ENCODE data around the gene PALMD.

DNA sequence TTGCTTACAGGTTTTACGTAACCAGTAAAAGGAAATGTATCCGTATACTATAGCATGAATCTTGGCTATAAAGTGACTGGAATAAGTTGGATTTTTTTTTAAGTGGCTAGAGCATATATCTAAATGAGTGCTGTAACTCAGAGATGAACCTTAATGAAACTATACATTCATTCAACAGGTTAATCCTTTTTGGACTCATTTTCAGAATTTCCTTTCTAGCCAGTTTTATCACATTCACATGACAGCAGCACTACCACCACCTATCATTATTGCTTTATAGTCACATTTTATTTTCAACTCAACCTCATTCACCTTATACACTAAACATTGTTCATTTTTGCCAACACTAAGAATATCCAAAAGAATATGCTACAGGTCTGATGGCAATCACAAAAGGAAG lies 89.9 kb downstream of the PALMD start:
- TF ChIP-seq, protein P1, sequence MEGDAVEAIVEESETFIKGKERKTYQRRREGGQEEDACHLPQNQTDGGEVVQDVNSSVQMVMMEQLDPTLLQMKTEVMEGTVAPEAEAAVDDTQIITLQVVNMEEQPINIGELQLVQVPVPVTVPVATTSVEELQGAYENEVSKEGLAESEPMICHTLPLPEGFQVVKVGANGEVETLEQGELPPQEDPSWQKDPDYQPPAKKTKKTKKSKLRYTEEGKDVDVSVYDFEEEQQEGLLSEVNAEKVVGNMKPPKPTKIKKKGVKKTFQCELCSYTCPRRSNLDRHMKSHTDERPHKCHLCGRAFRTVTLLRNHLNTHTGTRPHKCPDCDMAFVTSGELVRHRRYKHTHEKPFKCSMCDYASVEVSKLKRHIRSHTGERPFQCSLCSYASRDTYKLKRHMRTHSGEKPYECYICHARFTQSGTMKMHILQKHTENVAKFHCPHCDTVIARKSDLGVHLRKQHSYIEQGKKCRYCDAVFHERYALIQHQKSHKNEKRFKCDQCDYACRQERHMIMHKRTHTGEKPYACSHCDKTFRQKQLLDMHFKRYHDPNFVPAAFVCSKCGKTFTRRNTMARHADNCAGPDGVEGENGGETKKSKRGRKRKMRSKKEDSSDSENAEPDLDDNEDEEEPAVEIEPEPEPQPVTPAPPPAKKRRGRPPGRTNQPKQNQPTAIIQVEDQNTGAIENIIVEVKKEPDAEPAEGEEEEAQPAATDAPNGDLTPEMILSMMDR (IDR thresholded peaks at IDR 0.05), result no peak
- TF ChIP-seq EZH2 (IDR thresholded peaks at IDR 0.05), result no peak
- TF ChIP-seq EZH2phosphoT487 (IDR thresholded peaks at IDR 0.05), result no peak

All from neural progenitor cell (in vitro differentiated cells).